ENCODE results near the gene RAB6A.
"Not testable (repeated sequence)": the region's sequence is repeated elsewhere in the genome, so short reads cannot be mapped to it uniquely, and the experiment has no call there.

The RAB6A gene

DNA sequence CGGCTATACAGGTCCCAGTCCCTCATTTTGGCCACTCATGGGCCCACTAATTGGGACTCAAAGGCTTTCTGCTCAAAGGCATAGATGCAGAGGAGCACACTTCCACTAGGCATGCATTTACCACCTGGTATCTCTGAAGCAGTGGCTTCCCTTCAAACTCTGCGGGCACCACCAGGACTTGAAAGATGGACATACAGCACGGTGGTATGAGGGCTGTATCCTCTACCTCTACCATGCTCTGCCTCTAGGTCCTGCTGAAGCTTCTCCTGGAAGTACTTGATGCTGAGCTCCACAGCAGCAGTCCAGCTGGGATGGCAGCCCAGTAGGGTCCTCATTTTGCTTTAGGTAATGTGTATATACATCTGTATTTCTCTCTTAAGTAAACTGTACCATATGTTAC is 49.9 kb downstream of the RAB6A start:
- no peak for DNase-seq (ENCODE audit: low read depth)
- TF ChIP-seq, protein P1, sequence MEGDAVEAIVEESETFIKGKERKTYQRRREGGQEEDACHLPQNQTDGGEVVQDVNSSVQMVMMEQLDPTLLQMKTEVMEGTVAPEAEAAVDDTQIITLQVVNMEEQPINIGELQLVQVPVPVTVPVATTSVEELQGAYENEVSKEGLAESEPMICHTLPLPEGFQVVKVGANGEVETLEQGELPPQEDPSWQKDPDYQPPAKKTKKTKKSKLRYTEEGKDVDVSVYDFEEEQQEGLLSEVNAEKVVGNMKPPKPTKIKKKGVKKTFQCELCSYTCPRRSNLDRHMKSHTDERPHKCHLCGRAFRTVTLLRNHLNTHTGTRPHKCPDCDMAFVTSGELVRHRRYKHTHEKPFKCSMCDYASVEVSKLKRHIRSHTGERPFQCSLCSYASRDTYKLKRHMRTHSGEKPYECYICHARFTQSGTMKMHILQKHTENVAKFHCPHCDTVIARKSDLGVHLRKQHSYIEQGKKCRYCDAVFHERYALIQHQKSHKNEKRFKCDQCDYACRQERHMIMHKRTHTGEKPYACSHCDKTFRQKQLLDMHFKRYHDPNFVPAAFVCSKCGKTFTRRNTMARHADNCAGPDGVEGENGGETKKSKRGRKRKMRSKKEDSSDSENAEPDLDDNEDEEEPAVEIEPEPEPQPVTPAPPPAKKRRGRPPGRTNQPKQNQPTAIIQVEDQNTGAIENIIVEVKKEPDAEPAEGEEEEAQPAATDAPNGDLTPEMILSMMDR (conservative IDR thresholded peaks at IDR 0.05; ENCODE audit: control insufficient read depth, insufficient read depth, low read depth, low read length) = no peak
- H3K4me3 ChIP-seq (ENCODE audit: control insufficient read depth, low read depth, low read length) = no peak overlapping the region

DNA sequence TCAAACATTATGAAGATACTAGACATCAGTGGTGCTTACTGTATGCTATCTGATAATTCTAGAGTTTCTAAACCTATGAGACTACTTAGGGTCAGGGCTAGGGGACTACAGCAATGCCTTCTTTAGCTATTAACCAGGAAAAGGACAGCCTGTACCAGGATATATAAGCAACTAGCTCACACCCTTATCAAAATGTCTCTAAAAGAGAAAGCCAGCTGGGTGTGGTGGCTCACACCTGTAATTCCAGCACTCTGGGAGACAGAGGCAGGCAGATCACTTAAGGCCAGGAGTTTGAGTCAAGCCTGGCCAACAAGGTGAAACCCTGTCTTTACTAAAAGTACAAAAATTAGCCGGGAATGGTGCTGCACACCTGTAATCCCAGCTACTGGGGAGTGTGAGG is 55.8 kb downstream of the RAB6A start:
- no peak for DNase-seq (ENCODE audit: low read depth)
- TF ChIP-seq, protein P1 (conservative IDR thresholded peaks at IDR 0.05; ENCODE audit: control insufficient read depth, insufficient read depth, low read depth, low read length) = no peak
- H3K4me3 ChIP-seq (ENCODE audit: control insufficient read depth, low read depth, low read length) = no peak overlapping the region

DNA sequence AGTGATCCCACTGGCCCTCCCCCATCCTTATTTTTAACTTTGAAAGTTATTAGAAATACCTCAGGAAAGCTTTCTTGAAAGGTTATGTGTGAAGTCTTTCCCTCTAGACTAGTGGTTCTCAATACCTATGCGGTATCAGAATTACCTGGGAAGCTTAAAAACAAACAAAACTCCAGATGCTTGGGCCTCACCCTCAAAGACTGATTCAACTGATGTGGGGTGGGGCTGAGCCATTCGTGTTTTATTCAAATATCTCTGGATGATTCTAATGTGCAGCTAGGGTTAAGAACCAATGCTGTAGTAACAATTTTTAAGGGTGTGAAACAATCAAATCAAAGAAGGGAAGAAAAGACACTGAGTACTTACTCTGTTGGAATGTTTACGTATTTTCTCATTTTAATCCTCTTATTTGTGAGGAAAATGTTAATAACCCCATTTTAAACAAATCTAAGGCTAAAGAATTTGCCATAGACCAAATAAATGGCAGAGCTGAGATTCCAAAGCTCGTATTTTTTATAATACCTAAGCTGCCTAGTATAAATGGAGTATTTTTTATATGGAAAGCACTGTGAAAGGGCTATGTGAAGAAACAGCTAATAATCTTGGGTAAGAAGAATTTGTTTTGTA is 66.9 kb downstream of the RAB6A start:
- TF ChIP-seq, protein P1 (conservative IDR thresholded peaks at IDR 0.05; ENCODE audit: control insufficient read depth, insufficient read depth, low read depth, low read length) = no peak

DNA sequence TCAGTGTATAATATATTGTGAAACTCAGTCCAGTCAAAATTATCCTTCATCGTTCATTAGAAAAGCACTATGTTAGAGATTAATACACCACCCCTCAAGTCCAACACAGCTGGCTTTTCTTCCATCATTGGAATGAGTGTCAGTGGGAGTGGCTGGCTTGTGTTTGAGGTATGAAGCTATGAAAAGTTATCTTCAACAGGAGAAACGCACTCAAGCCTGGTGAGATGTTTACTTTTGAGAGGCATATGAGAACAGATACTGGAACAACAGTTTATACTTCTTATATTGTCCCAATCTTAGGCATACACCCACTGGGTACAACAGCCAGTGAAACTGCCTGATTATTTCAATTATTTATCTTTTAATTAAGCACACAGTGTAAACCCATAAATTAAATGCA is 80.2 kb downstream of the RAB6A start:
- TF ChIP-seq, protein P1 (conservative IDR thresholded peaks at IDR 0.05; ENCODE audit: control insufficient read depth, insufficient read depth, low read depth, low read length) = no peak
- DNase-seq (ENCODE audit: low read depth) = no peak
- H3K4me3 ChIP-seq (ENCODE audit: control insufficient read depth, low read depth, low read length) = no peak overlapping the region

More for the DNA sequence above, 66.9 kb downstream of the RAB6A start:
- no peak for DNase-seq (ENCODE audit: low read depth)
- no peak overlapping the region for H3K4me3 ChIP-seq (ENCODE audit: control insufficient read depth, low read depth, low read length)

DNA sequence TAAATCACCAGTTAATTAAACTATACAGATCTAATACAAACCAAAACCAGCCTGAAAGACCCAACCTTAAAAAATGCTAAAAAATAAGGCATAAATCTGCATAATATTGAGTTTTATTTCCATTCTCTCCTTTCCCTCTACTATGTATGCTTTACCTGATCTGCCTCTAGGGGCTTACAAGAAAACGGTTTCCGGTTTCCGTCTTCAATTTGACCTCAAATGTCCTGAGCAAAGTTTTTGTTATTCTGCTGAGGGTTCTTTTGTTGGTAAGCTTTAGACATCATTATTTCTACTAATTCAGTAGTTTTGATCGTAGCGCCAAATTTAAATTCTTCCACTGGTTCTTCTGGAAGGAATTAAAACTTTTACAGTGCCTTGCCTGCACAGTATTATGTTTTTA is 84.3 kb downstream of the RAB6A start:
- not testable (repeated sequence) for DNase-seq (ENCODE audit: low read depth); H3K4me3 ChIP-seq (ENCODE audit: control insufficient read depth, low read depth, low read length)

DNA sequence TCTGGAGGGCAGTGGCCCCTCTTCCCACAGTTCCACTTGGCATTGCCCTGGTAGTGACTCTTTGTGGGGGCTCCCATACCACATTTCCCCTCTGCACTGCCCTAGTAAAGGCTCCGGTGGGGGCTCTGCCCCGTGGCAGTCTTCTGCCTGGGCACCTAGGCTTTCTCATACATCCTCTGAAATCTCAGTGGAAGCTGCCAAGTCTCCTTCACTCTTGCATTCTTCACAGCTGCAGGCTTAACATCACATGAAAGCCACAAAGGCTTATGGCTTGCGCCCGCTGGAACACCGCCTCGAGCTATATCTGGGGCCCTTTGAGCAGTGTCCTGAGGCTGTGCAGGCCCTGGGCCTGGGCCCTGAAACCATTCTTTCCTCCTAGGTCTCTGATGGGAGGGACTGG is 89.2 kb downstream of the RAB6A start:
- TF ChIP-seq, protein P1 (conservative IDR thresholded peaks at IDR 0.05; ENCODE audit: control insufficient read depth, insufficient read depth, low read depth, low read length) = no peak
- H3K4me3 ChIP-seq (ENCODE audit: control insufficient read depth, low read depth, low read length) = no peak overlapping the region
- no peak for DNase-seq (ENCODE audit: low read depth)

DNA sequence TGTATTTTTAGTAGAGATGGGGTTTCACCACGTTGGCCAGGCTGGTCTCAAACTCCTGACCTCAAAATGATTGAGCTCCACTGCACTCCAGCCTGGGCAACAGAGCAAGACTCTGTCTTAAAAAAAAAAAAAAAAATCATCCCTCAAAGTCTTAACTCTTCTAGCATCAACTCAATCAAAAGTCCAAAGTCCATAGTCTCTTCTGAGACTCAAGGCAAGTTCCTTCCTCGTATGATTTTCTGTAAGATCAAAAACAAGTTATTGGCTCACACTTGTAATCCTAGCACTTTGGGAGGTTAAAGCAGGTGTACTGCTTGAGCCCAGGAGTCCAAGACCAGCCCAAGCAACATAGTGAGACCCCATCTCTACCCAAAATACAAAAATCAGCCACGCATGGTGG is 90.1 kb downstream of the RAB6A start:
- TF ChIP-seq, protein P1 (conservative IDR thresholded peaks at IDR 0.05; ENCODE audit: control insufficient read depth, insufficient read depth, low read depth, low read length) = no peak
- no peak for DNase-seq (ENCODE audit: low read depth)
- no peak overlapping the region for H3K4me3 ChIP-seq (ENCODE audit: control insufficient read depth, low read depth, low read length)

All from fibroblast of mammary gland (primary cell).